ENCODE data around the gene SPOCK1.

The SPOCK1 gene

GRCh38 chr5:137312011-137312410 lies 187.1 kb downstream of the SPOCK1 start:
- H3K27me3 ChIP-seq (ENCODE audit: control insufficient read depth in 1 of 2, insufficient read depth in 2 of 2, low read length in 2 of 2), result peaks cover 0 to 3% of the 10 kb centered on the region in 2 donors
- no peak overlapping the region for H3K4me3 ChIP-seq (ENCODE audit: low read depth in 1 of 2, low read length in 2 of 2)
- no peaks in the 10 kb centered on the region for H3K36me3 ChIP-seq (ENCODE audit: control insufficient read depth in 1 of 2, insufficient read depth in 2 of 2, low read length in 2 of 2)
- no peak overlapping the region for H3K27ac ChIP-seq (ENCODE audit: low read depth, low read length)
- no peaks in the 10 kb centered on the region for H3K9me3 ChIP-seq (ENCODE audit: control insufficient read depth in 1 of 2, low read length in 2 of 2)
- H3K4me1 ChIP-seq (ENCODE audit: control insufficient read depth in 1 of 2, insufficient read depth in 2 of 2, low read length in 2 of 2), result no peaks in the 10 kb centered on the region
- no peak overlapping the region for H3K9ac ChIP-seq (ENCODE audit: low read depth in 1 of 2, low read length in 2 of 2)

GRCh38 chr5:137310051-137310730 lies 188.9 kb downstream of the SPOCK1 start:
- H3K4me1 ChIP-seq (ENCODE audit: control insufficient read depth in 1 of 2, insufficient read depth in 2 of 2, low read length in 2 of 2), result no peaks in the 10 kb centered on the region
- H3K27ac ChIP-seq (ENCODE audit: low read depth, low read length), result no peak overlapping the region
- no peak overlapping the region for H3K9ac ChIP-seq (ENCODE audit: low read depth in 1 of 2, low read length in 2 of 2)
- no peak overlapping the region for H3K4me3 ChIP-seq (ENCODE audit: low read depth in 1 of 2, low read length in 2 of 2)
- peaks cover 0 to 3% of the 10 kb centered on the region in 2 donors for H3K27me3 ChIP-seq (ENCODE audit: control insufficient read depth in 1 of 2, insufficient read depth in 2 of 2, low read length in 2 of 2)
- H3K36me3 ChIP-seq (ENCODE audit: control insufficient read depth in 1 of 2, insufficient read depth in 2 of 2, low read length in 2 of 2), result no peaks in the 10 kb centered on the region
- H3K9me3 ChIP-seq (ENCODE audit: control insufficient read depth in 1 of 2, low read length in 2 of 2), result no peaks in the 10 kb centered on the region

GRCh38 chr5:137309290-137309689 lies 189.8 kb downstream of the SPOCK1 start:
- Histone ChIP-seq H3K4me3 (ENCODE audit: low read depth in 1 of 2, low read length in 2 of 2) (no peak overlapping the region), H3K27ac (ENCODE audit: low read depth, low read length) (no peak overlapping the region), H3K36me3 (ENCODE audit: control insufficient read depth in 1 of 2, insufficient read depth in 2 of 2, low read length in 2 of 2) (no peaks in the 10 kb centered on the region), H3K9me3 (ENCODE audit: control insufficient read depth in 1 of 2, low read length in 2 of 2) (no peaks in the 10 kb centered on the region), H3K9ac (ENCODE audit: low read depth in 1 of 2, low read length in 2 of 2) (no peak overlapping the region), H3K27me3 (ENCODE audit: control insufficient read depth in 1 of 2, insufficient read depth in 2 of 2, low read length in 2 of 2) (peaks cover 0 to 3% of the 10 kb centered on the region in 2 donors), H3K4me1 (ENCODE audit: control insufficient read depth in 1 of 2, insufficient read depth in 2 of 2, low read length in 2 of 2) (no peaks in the 10 kb centered on the region)

GRCh38 chr5:137308311-137308710 lies 190.8 kb downstream of the SPOCK1 start:
- no peaks in the 10 kb centered on the region for H3K4me1 ChIP-seq (ENCODE audit: control insufficient read depth in 1 of 2, insufficient read depth in 2 of 2, low read length in 2 of 2)
- no peak overlapping the region for H3K27ac ChIP-seq (ENCODE audit: low read depth, low read length)
- H3K27me3 ChIP-seq (ENCODE audit: control insufficient read depth in 1 of 2, insufficient read depth in 2 of 2, low read length in 2 of 2), result peaks cover 0 to 3% of the 10 kb centered on the region in 2 donors

GRCh38 chr5:137306903-137307302 lies 192.2 kb downstream of the SPOCK1 start:
- Histone ChIP-seq H3K9me3 (ENCODE audit: control insufficient read depth in 1 of 2, low read length in 2 of 2) (no peaks in the 10 kb centered on the region), H3K9ac (ENCODE audit: low read depth in 1 of 2, low read length in 2 of 2) (no peak overlapping the region), H3K4me1 (ENCODE audit: control insufficient read depth in 1 of 2, insufficient read depth in 2 of 2, low read length in 2 of 2) (no peaks in the 10 kb centered on the region), H3K27ac (ENCODE audit: low read depth, low read length) (no peak overlapping the region), H3K36me3 (ENCODE audit: control insufficient read depth in 1 of 2, insufficient read depth in 2 of 2, low read length in 2 of 2) (no peaks in the 10 kb centered on the region), H3K4me3 (ENCODE audit: low read depth in 1 of 2, low read length in 2 of 2) (no peak overlapping the region), H3K27me3 (ENCODE audit: control insufficient read depth in 1 of 2, insufficient read depth in 2 of 2, low read length in 2 of 2) (no peaks in the 10 kb centered on the region)

More at GRCh38 chr5:137308311-137308710, 190.8 kb downstream of the SPOCK1 start:
- no peak overlapping the region for H3K4me3 ChIP-seq (ENCODE audit: low read depth in 1 of 2, low read length in 2 of 2)
- H3K36me3 ChIP-seq (ENCODE audit: control insufficient read depth in 1 of 2, insufficient read depth in 2 of 2, low read length in 2 of 2), result no peaks in the 10 kb centered on the region
- no peaks in the 10 kb centered on the region for H3K9me3 ChIP-seq (ENCODE audit: control insufficient read depth in 1 of 2, low read length in 2 of 2)
- H3K9ac ChIP-seq (ENCODE audit: low read depth in 1 of 2, low read length in 2 of 2), result no peak overlapping the region

- H3K9ac ChIP-seq (ENCODE audit: low read depth in 1 of 2, low read length in 2 of 2), result no peak overlapping the region
- H3K27ac ChIP-seq (ENCODE audit: low read depth, low read length), result no peak overlapping the region
Observed at GRCh38 chr5:137305971-137306602, 193.0 kb downstream of the SPOCK1 start.

GRCh38 chr5:137304226-137304874 lies 194.8 kb downstream of the SPOCK1 start:
- H3K4me3 ChIP-seq (ENCODE audit: low read depth in 1 of 2, low read length in 2 of 2), result no peak overlapping the region
- H3K9ac ChIP-seq (ENCODE audit: low read depth in 1 of 2, low read length in 2 of 2), result no peak overlapping the region
- H3K36me3 ChIP-seq (ENCODE audit: control insufficient read depth in 1 of 2, insufficient read depth in 2 of 2, low read length in 2 of 2), result no peaks in the 10 kb centered on the region
- no peaks in the 10 kb centered on the region for H3K27me3 ChIP-seq (ENCODE audit: control insufficient read depth in 1 of 2, insufficient read depth in 2 of 2, low read length in 2 of 2)
- no peak overlapping the region for H3K27ac ChIP-seq (ENCODE audit: low read depth, low read length)
- H3K9me3 ChIP-seq (ENCODE audit: control insufficient read depth in 1 of 2, low read length in 2 of 2), result no peaks in the 10 kb centered on the region
- H3K4me1 ChIP-seq (ENCODE audit: control insufficient read depth in 1 of 2, insufficient read depth in 2 of 2, low read length in 2 of 2), result no peaks in the 10 kb centered on the region

More at GRCh38 chr5:137305971-137306602, 193.0 kb downstream of the SPOCK1 start:
- H3K36me3 ChIP-seq (ENCODE audit: control insufficient read depth in 1 of 2, insufficient read depth in 2 of 2, low read length in 2 of 2), result no peaks in the 10 kb centered on the region
- no peak overlapping the region for H3K4me3 ChIP-seq (ENCODE audit: low read depth in 1 of 2, low read length in 2 of 2)
- no peaks in the 10 kb centered on the region for H3K9me3 ChIP-seq (ENCODE audit: control insufficient read depth in 1 of 2, low read length in 2 of 2)
- H3K27me3 ChIP-seq (ENCODE audit: control insufficient read depth in 1 of 2, insufficient read depth in 2 of 2, low read length in 2 of 2), result no peaks in the 10 kb centered on the region
- H3K4me1 ChIP-seq (ENCODE audit: control insufficient read depth in 1 of 2, insufficient read depth in 2 of 2, low read length in 2 of 2), result no peaks in the 10 kb centered on the region

- Histone ChIP-seq H3K9me3 (ENCODE audit: control insufficient read depth in 1 of 2, low read length in 2 of 2) (no peaks in the 10 kb centered on the region), H3K4me3 (ENCODE audit: low read depth in 1 of 2, low read length in 2 of 2) (no peak overlapping the region), H3K36me3 (ENCODE audit: control insufficient read depth in 1 of 2, insufficient read depth in 2 of 2, low read length in 2 of 2) (no peaks in the 10 kb centered on the region), H3K27ac (ENCODE audit: low read depth, low read length) (no peak overlapping the region), H3K4me1 (ENCODE audit: control insufficient read depth in 1 of 2, insufficient read depth in 2 of 2, low read length in 2 of 2) (no peaks in the 10 kb centered on the region), H3K27me3 (ENCODE audit: control insufficient read depth in 1 of 2, insufficient read depth in 2 of 2, low read length in 2 of 2) (no peaks in the 10 kb centered on the region), H3K9ac (ENCODE audit: low read depth in 1 of 2, low read length in 2 of 2) (no peak overlapping the region)
Observed at GRCh38 chr5:137303509-137303908, 195.6 kb downstream of the SPOCK1 start.

GRCh38 chr5:137300411-137301240 lies 198.5 kb downstream of the SPOCK1 start:
- H3K9me3 ChIP-seq (ENCODE audit: control insufficient read depth in 1 of 2, low read length in 2 of 2), result no peaks in the 10 kb centered on the region
- H3K27me3 ChIP-seq (ENCODE audit: control insufficient read depth in 1 of 2, insufficient read depth in 2 of 2, low read length in 2 of 2), result no peaks in the 10 kb centered on the region
- H3K4me1 ChIP-seq (ENCODE audit: control insufficient read depth in 1 of 2, insufficient read depth in 2 of 2, low read length in 2 of 2), result no peaks in the 10 kb centered on the region
- H3K9ac ChIP-seq (ENCODE audit: low read depth in 1 of 2, low read length in 2 of 2), result no peak overlapping the region
- H3K4me3 ChIP-seq (ENCODE audit: low read depth in 1 of 2, low read length in 2 of 2), result no peak overlapping the region
- no peaks in the 10 kb centered on the region for H3K36me3 ChIP-seq (ENCODE audit: control insufficient read depth in 1 of 2, insufficient read depth in 2 of 2, low read length in 2 of 2)
- H3K27ac ChIP-seq (ENCODE audit: low read depth, low read length), result no peak overlapping the region

Measured in duodenal mucosa (tissue), 2 donors.